Heart left ventricle (tissue), 16 donors: ENCODE measurements around the gene LRBA. TPM values are rescaled to one million over a fixed set of nuclear protein-coding genes. Genes with fewer than 3 reads are reported as not detected.
"Not testable (repeated sequence)": the region's sequence is repeated elsewhere in the genome, so short reads cannot be mapped to it uniquely, and the experiment has no call there.

Experiments used
- ATAC-seq, 4 donors: fragments of 200-7000 bp; cut with Tn5 transposase; one replicate each; pipeline ENCODE4 v1.9.1; 2020 to 2022; ENCODE audit warnings: moderate library complexity in 4 of 4, mild to moderate bottlenecking in 3 of 4, moderate number of reproducible peaks in 1 of 4
- DNase-seq, 5 donors: peaks; one replicate each; pipeline ENCODE4 v3.0.0-alpha.2; 2020
- H3K27ac ChIP-seq, 12 donors: fragments of 200-600 bp; sonication (generic) in 4 of 12; one replicate each; pipeline versions ENCODE4 v1.5.0 to v1.8.0; 2016 to 2022; ENCODE audit warnings: mild to moderate bottlenecking in 2 of 12
- H3K27me3 ChIP-seq, 9 donors: fragments of 200-600 bp; sonication (generic) in 2 of 9; one replicate each; pipeline versions ENCODE4 v1.5.1 to v1.8.0; 2016 to 2022; ENCODE audit warnings: mild to moderate bottlenecking in 3 of 9
- H3K36me3 ChIP-seq, 9 donors: fragments of 200-600 bp; sonication (generic) in 2 of 9; one replicate each; pipeline versions ENCODE4 v1.5.0 to v1.8.0; 2018 to 2022; ENCODE audit warnings: mild to moderate bottlenecking in 2 of 9
- H3K4me1 ChIP-seq, 12 donors: fragments of 200-600 bp; sonication (generic) in 4 of 12; one replicate each; pipeline versions ENCODE4 v1.5.0 to v1.8.0; 2016 to 2022; ENCODE audit warnings: mild to moderate bottlenecking in 3 of 12
- H3K4me3 ChIP-seq, 12 donors: fragments of 200-600 bp; sonication (generic) in 4 of 12; one replicate each; pipeline versions ENCODE4 v1.5.0 to v1.8.0; 2017 to 2022; ENCODE audit warnings: mild to moderate bottlenecking in 9 of 12, moderate library complexity in 4 of 12
- H3K9me3 ChIP-seq, 12 donors: fragments of 200-600 bp; sonication (generic) in 4 of 12; one replicate each; pipeline versions ENCODE4 v1.5.0 to v1.8.0; 2016 to 2022; ENCODE audit warnings: mild to moderate bottlenecking in 1 of 12
- POLR2A ChIP-seq, 2 donors: fragments of 450-650 bp; IDR thresholded peaks; one replicate each; pipeline ENCODE4 v1.6.1; 2017; ENCODE audit warnings: antibody characterized with exemption in 2 of 2, mild to moderate bottlenecking in 2 of 2, moderate library complexity in 2 of 2
- WGBS, 4 donors: extraction: QIAGEN DNeasy Blood & Tissue Kit in 2 of 4; methylation state at CpG; one replicate each; pipeline versions ENCODE4 v1.1.5 to v1.1.7; 2013 to 2018; 5-methylcytosine and 5-hydroxymethylcytosine counted together
- intact Hi-C, 10 donors: fragments of 100-400 bp; cut with DNase I; formaldehyde crosslinking; loops; one replicate each; pipeline versions ENCODE4 v1.11.1 to v1.14.2; 2022
- polyA plus RNA-seq, 2 donors: library from polyadenylated mRNA; stranded (reverse); fragments of 200-250 nt; gene quantifications; one replicate each; pipeline ENCODE4 v1.2.3, GENCODE V29; 2013
- total RNA-seq, 9 donors: library from RNA; depleted of rRNA in 2 of 9; stranded (reverse); fragments of >200 nt in 2 of 9; fragmentation: NEBNext Ultra II Directional in 3 of 9; extraction: Animal tissue kit (Norgen Biotek cat#: 25700) in 3 of 9; gene quantifications; one replicate each; pipeline versions ENCODE4 v1.1.0 to v1.2.4, GENCODE V29; 2016 to 2023
- TF ChIP-seq, protein P1 (sequence below), 12 donors: fragments of 200-600 bp; sonication (generic) in 4 of 12; IDR thresholded peaks; one replicate each; pipeline versions ENCODE4 v1.5.0 to v1.8.0; 2018 to 2022; ENCODE audit warnings: antibody characterized with exemption in 12 of 12, mild to moderate bottlenecking in 5 of 12
- donor health status: ischemic (EF 13 %, LVEDD 7.1; RV severe dilation, severe dysfunction).
- donor health status: healthy with polysubstance abuse.
- donor health status: DM: no; HTN: yes; CAD: no.
- donor health status: DM: no; HTN: no; CAD: no.
- donor health status: ischemic (EF 25% LVEDD 6.9; RV normal size, moderate dysfunction).
- donor health status: ischemic (EF 25% LVEDD 5.7; RV mildly dilated, moderate dysfunction).
- donor health status: healthy.
- donor health status: DM: yes; HTN: yes; CAD: no.
- donor health status: ischemic (EF 35%, LVEDD 5.7; RV mildly dilated, moderate dysfunction).
- donor health status: nonischemic (EF 11% LVEDD 7.7; RV severe dilation, severe dysfunction).
- donor health status: DM: yes; HTN: yes; CAD: no.
- donor health status: PGD.
- donor health status: ischemic (EF 29% LVEDD 5.4; RV normal size, mild dysfunction).
- donor health status: nonischemic (EF 23%, LVEDD 6.1; RV moderate dilation, normal function).

LRBA gene
- total and polyA plus RNA-seq, 11 donors = 6.5 to 35.1 (median 22.6) TPM

DNA sequence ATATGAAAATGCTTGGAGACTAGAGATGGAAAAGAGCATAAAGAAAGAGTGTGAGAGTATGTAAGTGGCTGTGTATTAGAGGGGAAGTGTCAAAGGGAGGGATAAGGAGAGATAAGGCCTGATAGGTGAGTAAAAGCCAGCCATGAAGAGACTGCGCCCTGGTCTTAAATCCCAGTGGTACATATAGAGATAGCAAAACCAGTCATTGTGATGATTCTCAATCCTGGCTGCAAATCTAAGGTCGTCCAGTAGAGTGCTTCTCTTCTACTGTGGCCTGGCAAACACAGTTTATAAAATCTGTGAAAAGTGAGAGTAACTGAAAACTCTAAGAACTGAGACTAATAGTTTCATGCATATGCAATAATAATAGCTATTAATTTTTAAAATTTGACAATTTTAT is 346.3 kb downstream of the LRBA start:
- WGBS, 4 donors = 81 to 94% (median 85%) methylated on average over 2 of the region's 2 CpGs
- intact Hi-C loops = no loop called here
- Histone ChIP-seq H3K27ac (no peak overlapping the region), H3K36me3 (no peaks in the 10 kb centered on the region), H3K4me3 (no peak overlapping the region), H3K4me1 (no peaks in the 10 kb centered on the region), H3K9me3 (no peaks in the 10 kb centered on the region), H3K27me3 (no peaks in the 10 kb centered on the region)
- ATAC-seq = no peak
- DNase-seq = no peak
- no peak for TF ChIP-seq POLR2A (IDR thresholded peaks at IDR 0.05)
- TF ChIP-seq, protein P1, sequence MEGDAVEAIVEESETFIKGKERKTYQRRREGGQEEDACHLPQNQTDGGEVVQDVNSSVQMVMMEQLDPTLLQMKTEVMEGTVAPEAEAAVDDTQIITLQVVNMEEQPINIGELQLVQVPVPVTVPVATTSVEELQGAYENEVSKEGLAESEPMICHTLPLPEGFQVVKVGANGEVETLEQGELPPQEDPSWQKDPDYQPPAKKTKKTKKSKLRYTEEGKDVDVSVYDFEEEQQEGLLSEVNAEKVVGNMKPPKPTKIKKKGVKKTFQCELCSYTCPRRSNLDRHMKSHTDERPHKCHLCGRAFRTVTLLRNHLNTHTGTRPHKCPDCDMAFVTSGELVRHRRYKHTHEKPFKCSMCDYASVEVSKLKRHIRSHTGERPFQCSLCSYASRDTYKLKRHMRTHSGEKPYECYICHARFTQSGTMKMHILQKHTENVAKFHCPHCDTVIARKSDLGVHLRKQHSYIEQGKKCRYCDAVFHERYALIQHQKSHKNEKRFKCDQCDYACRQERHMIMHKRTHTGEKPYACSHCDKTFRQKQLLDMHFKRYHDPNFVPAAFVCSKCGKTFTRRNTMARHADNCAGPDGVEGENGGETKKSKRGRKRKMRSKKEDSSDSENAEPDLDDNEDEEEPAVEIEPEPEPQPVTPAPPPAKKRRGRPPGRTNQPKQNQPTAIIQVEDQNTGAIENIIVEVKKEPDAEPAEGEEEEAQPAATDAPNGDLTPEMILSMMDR (IDR thresholded peaks at IDR 0.05) = no peak

- Histone ChIP-seq H3K36me3 (no peaks in the 10 kb centered on the region), H3K9me3 (no peaks in the 10 kb centered on the region), H3K4me1 (no peaks in the 10 kb centered on the region), H3K4me3 (no peak overlapping the region), H3K27ac (no peak overlapping the region), H3K27me3 (no peaks in the 10 kb centered on the region)
- no peak for TF ChIP-seq POLR2A (IDR thresholded peaks at IDR 0.05)
- TF ChIP-seq, protein P1 (IDR thresholded peaks at IDR 0.05) = no peak
- 80 to 89% (median 86%) methylated on average over 2 of the region's 2 CpGs for WGBS, 4 donors
- ATAC-seq = no peak
- intact Hi-C loops = no loop called here
- no peak for DNase-seq
Observed at GRCh38 chr4:150664935-150665334, 350.1 kb downstream of the LRBA start.

DNA sequence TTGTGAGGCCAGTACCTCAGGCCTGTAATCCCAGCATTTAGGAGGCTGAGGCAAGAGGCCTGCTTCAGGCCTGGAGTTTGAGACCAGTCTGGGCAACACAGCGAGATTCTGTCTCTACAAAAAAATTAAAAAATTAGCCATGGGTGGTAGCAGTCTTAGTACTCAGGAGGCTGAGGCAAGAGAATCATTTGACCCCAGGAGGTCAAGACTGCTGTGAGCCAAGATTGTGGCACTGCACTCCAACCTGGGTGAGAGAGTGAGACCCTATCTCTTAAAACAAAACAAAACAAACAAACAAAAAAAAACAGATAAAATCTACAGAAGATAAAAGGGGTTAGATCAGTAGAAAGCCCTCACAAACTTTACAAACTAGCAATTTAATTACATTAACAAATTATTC is 352.4 kb downstream of the LRBA start:
- H3K27ac ChIP-seq = no peak overlapping the region
- no peak for ATAC-seq
- 81 to 96% (median 93%) methylated on average over 1 of the region's 1 CpG for WGBS, 4 donors
- no peaks in the 10 kb centered on the region for H3K36me3 ChIP-seq
- no peaks in the 10 kb centered on the region for H3K27me3 ChIP-seq
- H3K9me3 ChIP-seq = no peaks in the 10 kb centered on the region
- H3K4me1 ChIP-seq = no peaks in the 10 kb centered on the region
- TF ChIP-seq POLR2A (IDR thresholded peaks at IDR 0.05) = no peak
- TF ChIP-seq, protein P1 (IDR thresholded peaks at IDR 0.05) = no peak
- no peak overlapping the region for H3K4me3 ChIP-seq
- no peak for DNase-seq
- intact Hi-C loops = no loop called here

DNA sequence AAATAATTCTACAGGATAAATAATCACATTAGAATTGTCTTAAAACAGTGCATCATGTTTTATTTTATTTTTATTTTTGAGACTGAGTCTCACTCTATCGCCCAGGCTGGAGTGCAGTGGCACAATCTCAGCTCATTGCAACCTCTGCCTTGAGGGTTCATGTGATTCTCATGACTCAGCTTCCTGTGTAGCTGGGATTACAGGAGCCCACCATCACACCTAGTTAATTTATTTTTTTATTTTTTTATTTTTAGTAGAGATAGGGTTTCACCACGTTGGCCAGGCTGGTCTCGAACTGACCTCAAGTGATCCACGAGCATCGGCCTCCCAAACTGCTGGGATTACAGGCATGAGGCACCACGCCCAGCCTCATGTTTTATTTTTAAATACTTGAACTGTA is 353.5 kb downstream of the LRBA start:
- H3K9me3 ChIP-seq, H3K27me3 ChIP-seq, ATAC-seq, H3K4me1 ChIP-seq, DNase-seq, H3K36me3 ChIP-seq, H3K4me3 ChIP-seq, intact Hi-C loops, H3K27ac ChIP-seq: not testable (repeated sequence)
- 87 to 91% (median 88%) methylated on average over 6 of the region's 6 CpGs for WGBS, 4 donors

DNA sequence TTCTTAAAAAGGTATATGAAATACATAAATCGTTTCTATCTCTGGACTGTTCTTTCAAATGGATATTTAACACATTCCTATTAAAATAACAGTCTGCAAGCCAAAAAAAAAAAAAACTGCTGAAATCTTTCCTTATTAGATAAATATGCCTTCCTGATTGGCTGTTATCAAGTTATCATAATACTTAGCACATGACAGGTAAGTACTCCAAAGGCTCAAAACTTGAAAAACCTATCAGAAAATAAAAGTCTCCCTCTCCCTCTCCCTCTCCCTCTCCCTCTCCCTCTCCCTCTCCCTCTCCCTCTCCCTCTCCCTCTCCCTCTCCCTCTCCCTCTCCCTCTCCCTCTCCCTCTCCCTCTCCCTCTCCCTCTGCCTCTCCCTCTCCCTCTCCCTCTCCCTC is 356.8 kb downstream of the LRBA start:
- H3K27ac ChIP-seq, ATAC-seq, DNase-seq, intact Hi-C loops, H3K4me3 ChIP-seq, H3K9me3 ChIP-seq, H3K4me1 ChIP-seq, H3K36me3 ChIP-seq, H3K27me3 ChIP-seq: not testable (repeated sequence)
- WGBS, 4 donors = 87 to 96% (median 92%) methylated on average over 1 of the region's 1 CpG
